ENCODE measurements around the gene XKRX. TPM values are rescaled to one million over a fixed set of nuclear protein-coding genes. Genes with fewer than 3 reads are reported as not detected.

XKRX gene
- total and polyA plus RNA-seq, 2 of the 8 experiments (the other 6 are each of a cell fraction or from before 2014, with no cell fraction given): 0.70 to 1.3 TPM

GRCh38 chrX:100935767-100936166, 7.0 kb upstream of the XKRX start:
- H3K9me3 ChIP-seq (ENCODE audit: insufficient read depth in 2 of 2, low read depth in 1 of 2, low read length in 1 of 2): no peaks in the 10 kb centered on the region
- no peak overlapping the region for H4K5ac ChIP-seq (ENCODE audit: insufficient read length, low read depth, low read length)
- no peak overlapping the region for H3K56ac ChIP-seq (replicated peaks; ENCODE audit: insufficient read length, low read depth, low read length)
- no peak overlapping the region for H3K27ac ChIP-seq (ENCODE audit: low read depth, low read length)
- CTCF ChIA-PET (ENCODE audit: partially characterized antibody): no interaction called here
- no peaks in the 10 kb centered on the region for H4K20me1 ChIP-seq (replicated peaks in 1 of 2; ENCODE audit: control insufficient read depth in 1 of 2, insufficient read depth in 2 of 2, low read length in 2 of 2)
- H3K23ac ChIP-seq (ENCODE audit: insufficient read length): no peak overlapping the region
- H3K14ac ChIP-seq (ENCODE audit: insufficient read length): no peak overlapping the region
- H4K91ac ChIP-seq (replicated peaks; ENCODE audit: insufficient read length, low read length): no peak overlapping the region
- H3K9ac ChIP-seq (replicated peaks in 1 of 4; ENCODE audit: extremely low read depth in 1 of 4, low read depth in 3 of 4, low read length in 3 of 4): no peak overlapping the region
- no peak overlapping the region for H2AFZ ChIP-seq (ENCODE audit: low read length)
- H3K27me3 ChIP-seq (replicated peaks in 1 of 4; ENCODE audit: control insufficient read depth in 3 of 4, extremely low read depth in 1 of 4, insufficient read depth in 3 of 4, low read length in 3 of 4): no peaks in the 10 kb centered on the region
- no peaks in the 10 kb centered on the region for H3K79me1 ChIP-seq (ENCODE audit: low read depth, low read length)
- H2BK20ac ChIP-seq (ENCODE audit: low read length): no peak overlapping the region
- FAIRE-seq (no peak), DNase-seq (ENCODE audit: low read depth in 1 of 2, low spot score in 2 of 2) (no peak)
- no peaks in the 10 kb centered on the region for H3K4me1 ChIP-seq (replicated peaks in 1 of 4; ENCODE audit: control insufficient read depth in 3 of 4, insufficient read depth in 4 of 4, low read length in 3 of 4)
- H3K4me2 ChIP-seq (ENCODE audit: insufficient read depth in 1 of 2, low read depth in 2 of 2, low read length in 2 of 2): no peak overlapping the region
- H3K4me3 ChIP-seq (ENCODE audit: extremely low read depth in 1 of 4, insufficient read depth in 2 of 4, low read depth in 3 of 4, low read length in 4 of 4): no peak overlapping the region
- no peaks in the 10 kb centered on the region for H3K36me3 ChIP-seq (ENCODE audit: control insufficient read depth in 2 of 4, insufficient read depth in 4 of 4, low read length in 3 of 4)
- no peaks in the 10 kb centered on the region for H3K23me2 ChIP-seq (ENCODE audit: low read depth, low read length)
- no peak overlapping the region for H4K8ac ChIP-seq (ENCODE audit: extremely low read depth, insufficient read depth, low read length)
- no peak overlapping the region for H2BK120ac ChIP-seq (replicated peaks; ENCODE audit: low read depth, low read length)
- POLR2A ChIA-PET (ENCODE audit: partially characterized antibody): no interaction called here
- WGBS, 2 experiments (ENCODE audit: extremely low coverage in 1 of 2, insufficient coverage in 1 of 2, insufficient read length in 1 of 2, insufficient replicate concordance in 2 of 2, low coverage in 1 of 2, low lambda C conversion rate in 2 of 2, missing lambda C conversion rate in 1 of 2): 96% methylated on average over 2 of the region's 2 CpGs; no CpG with 5 or more reads in 1 of the 2 experiments
- no peak overlapping the region for H2AK5ac ChIP-seq (ENCODE audit: low read depth, low read length)
- H3K4ac ChIP-seq (replicated peaks; ENCODE audit: insufficient read length, low read depth, low read length): no peak overlapping the region
- H2BK15ac ChIP-seq (ENCODE audit: low read length): no peak overlapping the region
- H3K18ac ChIP-seq (ENCODE audit: extremely low read depth, low read length): no peak overlapping the region
- H2BK5ac ChIP-seq (ENCODE audit: low read depth, low read length): no peak overlapping the region
- no peak overlapping the region for H2BK12ac ChIP-seq (ENCODE audit: low read depth, low read length)
- H3K79me2 ChIP-seq (ENCODE audit: control insufficient read depth in 1 of 2, insufficient read depth in 2 of 2, low read length in 2 of 2): no peaks in the 10 kb centered on the region
- TF ChIP-seq HDAC2 (IDR thresholded peaks at IDR 0.05; ENCODE audit: borderline replicate concordance in 1 of 2, low read depth in 2 of 2, low read length in 2 of 2) (no peak), GTF2F1 (IDR thresholded peaks at IDR 0.05; ENCODE audit: borderline replicate concordance, low read depth, low read length) (no peak), CHD2 (IDR thresholded peaks at IDR 0.05; ENCODE audit: low read length) (no peak), YY1 (IDR thresholded peaks at IDR 0.05; ENCODE audit: low read depth, low read length) (no peak), CBX5 (IDR thresholded peaks at IDR 0.05; ENCODE audit: low read depth, low read length) (no peak), RXRA (IDR thresholded peaks at IDR 0.05; ENCODE audit: insufficient read depth, low read depth, low read length) (no peak), EP300 (IDR thresholded peaks at IDR 0.05; ENCODE audit: borderline replicate concordance in 1 of 2, low read depth in 2 of 2, low read length in 2 of 2) (no peak), BCL11A (IDR thresholded peaks at IDR 0.05; ENCODE audit: low read depth in 2 of 2, low read length in 2 of 2) (no peak), SP4 (IDR thresholded peaks at IDR 0.05; ENCODE audit: low read length) (no peak), GABPA (IDR thresholded peaks at IDR 0.05; ENCODE audit: borderline replicate concordance, insufficient read depth, low read length) (no peak), SUZ12 (IDR thresholded peaks at IDR 0.05; ENCODE audit: low read length) (no peak), ZNF274 (IDR thresholded peaks at IDR 0.05; ENCODE audit: borderline replicate concordance, extremely low read depth, low read length) (no peak), RFX5 (IDR thresholded peaks at IDR 0.05; ENCODE audit: borderline replicate concordance, low read depth, low read length) (no peak), SIN3A (conservative IDR thresholded peaks at IDR 0.05 in 1 of 2, IDR thresholded peaks at IDR 0.05 in 1 of 2; ENCODE audit: low read depth in 1 of 2, low read length in 2 of 2) (no peak), SP2 (IDR thresholded peaks at IDR 0.05; ENCODE audit: low read length) (no peak)
